GM23338 (cell line): ENCODE data around the gene HACD2.

Source experiments
- CREB1 ChIP-seq: fragments of 250-450 bp; sonication (Bioruptor Pico); IDR thresholded peaks from 2 replicates; pipeline ENCODE4 v1.5.0; 2020; ENCODE audit warnings: low read depth, mild to moderate bottlenecking, moderate library complexity
- EZH2 ChIP-seq: fragments of 200-600 bp; sonication (generic); IDR thresholded peaks from one replicate; pipeline ENCODE4 v1.8.0; 2017; ENCODE audit warnings: antibody characterized with exemption, mild to moderate bottlenecking, low read depth; ENCODE audit not compliant: unreplicated experiment
- EZH2phosphoT487 ChIP-seq: fragments of 200-600 bp; sonication (generic); IDR thresholded peaks from one replicate; pipeline ENCODE4 v1.8.1; 2018; ENCODE audit warnings: antibody characterized with exemption; ENCODE audit not compliant: unreplicated experiment
- JUNB ChIP-seq: IDR thresholded peaks from one replicate; pipeline ENCODE4 v1.6.1; 2016; ENCODE audit warnings: antibody characterized with exemption; ENCODE audit not compliant: unreplicated experiment
- POLR2AphosphoS5 ChIP-seq: IDR thresholded peaks from 2 replicates; pipeline ENCODE4 v1.6.1; 2016; ENCODE audit warnings: antibody characterized with exemption, low read depth
- TF ChIP-seq, protein P1 (sequence below), 2 experiments: fragments of 200-600 bp in 1 of 2; sonication (generic) in 1 of 2; conservative IDR thresholded peaks; 2 replicates each; pipeline versions ENCODE4 v1.5.1 to v1.6.1; 2016 to 2017; ENCODE audit warnings: antibody characterized with exemption in 2 of 2, low read depth in 2 of 2, mild to moderate bottlenecking in 2 of 2, moderate library complexity in 1 of 2
- TF ChIP-seq, protein P2 (sequence below): IDR thresholded peaks from one replicate; pipeline ENCODE4 v1.6.1; 2018; ENCODE audit warnings: antibody characterized with exemption; ENCODE audit not compliant: unreplicated experiment
- TF ChIP-seq, protein P3 (sequence below): IDR thresholded peaks from 2 replicates; pipeline ENCODE4 v1.6.1; 2016; ENCODE audit warnings: antibody characterized with exemption

- TF ChIP-seq EZH2 (no peak), JUNB (no peak), POLR2AphosphoS5 (no peak), EZH2phosphoT487 (no peak), CREB1 (CRISPR knock-in tag) (no peak)
- TF ChIP-seq, protein P1, sequence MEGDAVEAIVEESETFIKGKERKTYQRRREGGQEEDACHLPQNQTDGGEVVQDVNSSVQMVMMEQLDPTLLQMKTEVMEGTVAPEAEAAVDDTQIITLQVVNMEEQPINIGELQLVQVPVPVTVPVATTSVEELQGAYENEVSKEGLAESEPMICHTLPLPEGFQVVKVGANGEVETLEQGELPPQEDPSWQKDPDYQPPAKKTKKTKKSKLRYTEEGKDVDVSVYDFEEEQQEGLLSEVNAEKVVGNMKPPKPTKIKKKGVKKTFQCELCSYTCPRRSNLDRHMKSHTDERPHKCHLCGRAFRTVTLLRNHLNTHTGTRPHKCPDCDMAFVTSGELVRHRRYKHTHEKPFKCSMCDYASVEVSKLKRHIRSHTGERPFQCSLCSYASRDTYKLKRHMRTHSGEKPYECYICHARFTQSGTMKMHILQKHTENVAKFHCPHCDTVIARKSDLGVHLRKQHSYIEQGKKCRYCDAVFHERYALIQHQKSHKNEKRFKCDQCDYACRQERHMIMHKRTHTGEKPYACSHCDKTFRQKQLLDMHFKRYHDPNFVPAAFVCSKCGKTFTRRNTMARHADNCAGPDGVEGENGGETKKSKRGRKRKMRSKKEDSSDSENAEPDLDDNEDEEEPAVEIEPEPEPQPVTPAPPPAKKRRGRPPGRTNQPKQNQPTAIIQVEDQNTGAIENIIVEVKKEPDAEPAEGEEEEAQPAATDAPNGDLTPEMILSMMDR (conservative IDR thresholded peaks at IDR 0.05; ENCODE audit: low read depth in 2 of 2) = no peak
- TF ChIP-seq, protein P2, sequence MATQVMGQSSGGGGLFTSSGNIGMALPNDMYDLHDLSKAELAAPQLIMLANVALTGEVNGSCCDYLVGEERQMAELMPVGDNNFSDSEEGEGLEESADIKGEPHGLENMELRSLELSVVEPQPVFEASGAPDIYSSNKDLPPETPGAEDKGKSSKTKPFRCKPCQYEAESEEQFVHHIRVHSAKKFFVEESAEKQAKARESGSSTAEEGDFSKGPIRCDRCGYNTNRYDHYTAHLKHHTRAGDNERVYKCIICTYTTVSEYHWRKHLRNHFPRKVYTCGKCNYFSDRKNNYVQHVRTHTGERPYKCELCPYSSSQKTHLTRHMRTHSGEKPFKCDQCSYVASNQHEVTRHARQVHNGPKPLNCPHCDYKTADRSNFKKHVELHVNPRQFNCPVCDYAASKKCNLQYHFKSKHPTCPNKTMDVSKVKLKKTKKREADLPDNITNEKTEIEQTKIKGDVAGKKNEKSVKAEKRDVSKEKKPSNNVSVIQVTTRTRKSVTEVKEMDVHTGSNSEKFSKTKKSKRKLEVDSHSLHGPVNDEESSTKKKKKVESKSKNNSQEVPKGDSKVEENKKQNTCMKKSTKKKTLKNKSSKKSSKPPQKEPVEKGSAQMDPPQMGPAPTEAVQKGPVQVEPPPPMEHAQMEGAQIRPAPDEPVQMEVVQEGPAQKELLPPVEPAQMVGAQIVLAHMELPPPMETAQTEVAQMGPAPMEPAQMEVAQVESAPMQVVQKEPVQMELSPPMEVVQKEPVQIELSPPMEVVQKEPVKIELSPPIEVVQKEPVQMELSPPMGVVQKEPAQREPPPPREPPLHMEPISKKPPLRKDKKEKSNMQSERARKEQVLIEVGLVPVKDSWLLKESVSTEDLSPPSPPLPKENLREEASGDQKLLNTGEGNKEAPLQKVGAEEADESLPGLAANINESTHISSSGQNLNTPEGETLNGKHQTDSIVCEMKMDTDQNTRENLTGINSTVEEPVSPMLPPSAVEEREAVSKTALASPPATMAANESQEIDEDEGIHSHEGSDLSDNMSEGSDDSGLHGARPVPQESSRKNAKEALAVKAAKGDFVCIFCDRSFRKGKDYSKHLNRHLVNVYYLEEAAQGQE = no peak
- TF ChIP-seq, protein P3, sequence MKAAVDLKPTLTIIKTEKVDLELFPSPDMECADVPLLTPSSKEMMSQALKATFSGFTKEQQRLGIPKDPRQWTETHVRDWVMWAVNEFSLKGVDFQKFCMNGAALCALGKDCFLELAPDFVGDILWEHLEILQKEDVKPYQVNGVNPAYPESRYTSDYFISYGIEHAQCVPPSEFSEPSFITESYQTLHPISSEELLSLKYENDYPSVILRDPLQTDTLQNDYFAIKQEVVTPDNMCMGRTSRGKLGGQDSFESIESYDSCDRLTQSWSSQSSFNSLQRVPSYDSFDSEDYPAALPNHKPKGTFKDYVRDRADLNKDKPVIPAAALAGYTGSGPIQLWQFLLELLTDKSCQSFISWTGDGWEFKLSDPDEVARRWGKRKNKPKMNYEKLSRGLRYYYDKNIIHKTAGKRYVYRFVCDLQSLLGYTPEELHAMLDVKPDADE = no peak
Observed at GRCh38 chr3:123568034-123568433, 16.8 kb downstream of the HACD2 start.
